ENCODE data around the gene TRIM52. TPM values are rescaled to one million over a fixed set of nuclear protein-coding genes. Genes with fewer than 3 reads are reported as not detected.

TRIM52 gene
- polyA plus RNA-seq, 1 of the 3 experiments (the other 2 are of a cell fraction): 6.4 TPM

DNA sequence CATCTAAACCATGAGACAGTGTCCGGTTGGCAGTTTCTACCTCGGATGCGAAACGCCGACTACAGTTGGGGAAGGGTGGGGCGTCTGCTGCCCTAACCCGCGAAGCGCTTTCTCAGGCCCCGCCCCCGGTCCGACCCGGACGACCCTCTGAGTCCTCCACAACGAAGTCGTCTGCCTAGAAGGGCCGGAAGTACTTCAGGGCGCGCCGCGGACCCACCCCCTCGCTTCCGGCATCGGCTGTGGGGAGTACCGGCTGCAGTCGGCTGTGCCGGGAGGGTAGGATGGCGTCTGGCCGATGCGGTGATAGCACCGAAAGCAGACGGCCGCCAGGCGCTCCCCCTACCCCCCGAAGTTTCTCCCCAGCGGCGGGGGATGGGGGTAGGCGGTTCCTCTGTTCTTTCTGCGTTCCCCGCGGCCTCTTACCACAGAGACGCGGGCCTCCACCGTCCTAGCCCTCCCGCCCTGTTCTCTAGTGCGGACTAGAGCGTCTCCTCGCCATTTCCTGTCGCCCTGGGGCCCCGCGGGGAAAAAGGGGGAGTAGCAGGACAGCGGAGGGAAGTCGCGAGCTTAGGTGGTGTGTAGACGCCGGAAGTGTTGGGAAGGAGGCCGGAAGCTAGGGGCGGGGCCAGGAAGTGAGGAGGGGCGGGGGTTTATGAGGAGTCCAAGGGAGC, 37.8 kb downstream of the TRIM52 start, which contains the start of gene TRIM41 (continued):
- TF ChIP-seq EZH2phosphoT487 (IDR thresholded peaks at IDR 0.05; ENCODE audit: borderline replicate concordance, low read depth) (no peak), JUND (IDR thresholded peaks at IDR 0.05) (no peak), RCOR1 (IDR thresholded peaks at IDR 0.05; ENCODE audit: low read length) (no peak; the same call in 1 of the 2 replicates), YY1 (IDR thresholded peaks at IDR 0.05; ENCODE audit: low read depth) (peak; percentile 56; the same call in 1 of the 2 replicates), POLR2AphosphoS5 (IDR thresholded peaks at IDR 0.05; ENCODE audit: low read depth, low read length) (peak; percentile 83), GATA2 (CRISPR knock-in tag; IDR thresholded peaks at IDR 0.05) (no peak), RAD21 (IDR thresholded peaks at IDR 0.05; ENCODE audit: low read length) (0 out of 2 replicates have a peak, but pooled peaks have one; percentile 9), NRF1 (IDR thresholded peaks at IDR 0.05; ENCODE audit: low read depth, low read length) (no peak), SMC3 (IDR thresholded peaks at IDR 0.05; ENCODE audit: low read depth, low read length) (no peak), TAF1 (IDR thresholded peaks at IDR 0.05; ENCODE audit: borderline replicate concordance, low read depth, low read length) (peak; percentile 89), MXI1 (IDR thresholded peaks at IDR 0.05; ENCODE audit: low read depth, low read length) (no peak; the same call in 1 of the 2 replicates), SIN3A (IDR thresholded peaks at IDR 0.05; ENCODE audit: borderline replicate concordance, low read depth, low read length) (peak; percentile 87), FOXJ3 (CRISPR knock-in tag; IDR thresholded peaks at IDR 0.05) (no peak), RXRA (IDR thresholded peaks at IDR 0.05; ENCODE audit: borderline replicate concordance, low read depth) (no peak)
- TF ChIP-seq, protein P1, sequence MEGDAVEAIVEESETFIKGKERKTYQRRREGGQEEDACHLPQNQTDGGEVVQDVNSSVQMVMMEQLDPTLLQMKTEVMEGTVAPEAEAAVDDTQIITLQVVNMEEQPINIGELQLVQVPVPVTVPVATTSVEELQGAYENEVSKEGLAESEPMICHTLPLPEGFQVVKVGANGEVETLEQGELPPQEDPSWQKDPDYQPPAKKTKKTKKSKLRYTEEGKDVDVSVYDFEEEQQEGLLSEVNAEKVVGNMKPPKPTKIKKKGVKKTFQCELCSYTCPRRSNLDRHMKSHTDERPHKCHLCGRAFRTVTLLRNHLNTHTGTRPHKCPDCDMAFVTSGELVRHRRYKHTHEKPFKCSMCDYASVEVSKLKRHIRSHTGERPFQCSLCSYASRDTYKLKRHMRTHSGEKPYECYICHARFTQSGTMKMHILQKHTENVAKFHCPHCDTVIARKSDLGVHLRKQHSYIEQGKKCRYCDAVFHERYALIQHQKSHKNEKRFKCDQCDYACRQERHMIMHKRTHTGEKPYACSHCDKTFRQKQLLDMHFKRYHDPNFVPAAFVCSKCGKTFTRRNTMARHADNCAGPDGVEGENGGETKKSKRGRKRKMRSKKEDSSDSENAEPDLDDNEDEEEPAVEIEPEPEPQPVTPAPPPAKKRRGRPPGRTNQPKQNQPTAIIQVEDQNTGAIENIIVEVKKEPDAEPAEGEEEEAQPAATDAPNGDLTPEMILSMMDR (IDR thresholded peaks at IDR 0.05): peak; percentile 19; the same call in 1 of the 2 replicates
- TF ChIP-seq, protein P2, sequence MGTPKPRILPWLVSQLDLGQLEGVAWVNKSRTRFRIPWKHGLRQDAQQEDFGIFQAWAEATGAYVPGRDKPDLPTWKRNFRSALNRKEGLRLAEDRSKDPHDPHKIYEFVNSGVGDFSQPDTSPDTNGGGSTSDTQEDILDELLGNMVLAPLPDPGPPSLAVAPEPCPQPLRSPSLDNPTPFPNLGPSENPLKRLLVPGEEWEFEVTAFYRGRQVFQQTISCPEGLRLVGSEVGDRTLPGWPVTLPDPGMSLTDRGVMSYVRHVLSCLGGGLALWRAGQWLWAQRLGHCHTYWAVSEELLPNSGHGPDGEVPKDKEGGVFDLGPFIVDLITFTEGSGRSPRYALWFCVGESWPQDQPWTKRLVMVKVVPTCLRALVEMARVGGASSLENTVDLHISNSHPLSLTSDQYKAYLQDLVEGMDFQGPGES (IDR thresholded peaks at IDR 0.05; ENCODE audit: low read depth, low read length): no peak
- TF ChIP-seq, protein P3, sequence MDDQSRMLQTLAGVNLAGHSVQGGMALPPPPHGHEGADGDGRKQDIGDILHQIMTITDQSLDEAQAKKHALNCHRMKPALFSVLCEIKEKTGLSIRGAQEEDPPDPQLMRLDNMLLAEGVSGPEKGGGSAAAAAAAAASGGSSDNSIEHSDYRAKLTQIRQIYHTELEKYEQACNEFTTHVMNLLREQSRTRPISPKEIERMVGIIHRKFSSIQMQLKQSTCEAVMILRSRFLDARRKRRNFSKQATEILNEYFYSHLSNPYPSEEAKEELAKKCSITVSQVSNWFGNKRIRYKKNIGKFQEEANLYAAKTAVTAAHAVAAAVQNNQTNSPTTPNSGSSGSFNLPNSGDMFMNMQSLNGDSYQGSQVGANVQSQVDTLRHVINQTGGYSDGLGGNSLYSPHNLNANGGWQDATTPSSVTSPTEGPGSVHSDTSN (IDR thresholded peaks at IDR 0.05): peak; percentile 6; the same call in 1 of the 2 replicates
- TF ChIP-seq, protein P4, sequence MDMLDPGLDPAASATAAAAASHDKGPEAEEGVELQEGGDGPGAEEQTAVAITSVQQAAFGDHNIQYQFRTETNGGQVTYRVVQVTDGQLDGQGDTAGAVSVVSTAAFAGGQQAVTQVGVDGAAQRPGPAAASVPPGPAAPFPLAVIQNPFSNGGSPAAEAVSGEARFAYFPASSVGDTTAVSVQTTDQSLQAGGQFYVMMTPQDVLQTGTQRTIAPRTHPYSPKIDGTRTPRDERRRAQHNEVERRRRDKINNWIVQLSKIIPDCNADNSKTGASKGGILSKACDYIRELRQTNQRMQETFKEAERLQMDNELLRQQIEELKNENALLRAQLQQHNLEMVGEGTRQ (IDR thresholded peaks at IDR 0.05; ENCODE audit: borderline replicate concordance, low read depth, low read length): no peak

Data from SK-N-SH (cell line).